Epithelial cell of esophagus (primary cell): ENCODE data around the gene CAP1.
A peak's percentile ranks its signal among the peaks of the same experiment; 100 is the strongest.
"Not testable (repeated sequence)": the region's sequence is repeated elsewhere in the genome, so short reads cannot be mapped to it uniquely, and the experiment has no call there.

ENCODE experiments used
- DNase-seq: peaks from one replicate; pipeline ENCODE4 v3.0.0; 2010; ENCODE audit warnings: low read depth
- H3K4me3 ChIP-seq: 2 replicates; pipeline ENCODE4 v1.5.1; 2011; ENCODE audit warnings: mild to moderate bottlenecking, low read length, control low read depth
- CTCF ChIP-seq: IDR thresholded peaks from 2 replicates; pipeline ENCODE4 v1.5.1; 2011; ENCODE audit warnings: low read depth, mild to moderate bottlenecking, low read length, control low read depth, inconsistent platforms; ENCODE audit not compliant: insufficient read depth; ENCODE audit errors: missing control alignments

The CAP1 gene

GRCh38 chr1:40003156-40004093, 37.1 kb upstream of the CAP1 start:
- no peak for DNase-seq
- no peak overlapping the region for H3K4me3 ChIP-seq
- TF ChIP-seq CTCF = no peak

GRCh38 chr1:40004857-40005256, 35.7 kb upstream of the CAP1 start:
- peak; percentile 91 for DNase-seq
- H3K4me3 ChIP-seq = no peak overlapping the region
- no peak for TF ChIP-seq CTCF

GRCh38 chr1:40007481-40008034, 33.0 kb upstream of the CAP1 start:
- H3K4me3 ChIP-seq, DNase-seq: not testable (repeated sequence)

GRCh38 chr1:40011198-40011597, 29.3 kb upstream of the CAP1 start:
- no peak for DNase-seq
- no peak for TF ChIP-seq CTCF
- H3K4me3 ChIP-seq = no peak overlapping the region

- TF ChIP-seq CTCF = no peak
- no peak overlapping the region for H3K4me3 ChIP-seq
- no peak for DNase-seq
These were observed 26.2 kb upstream of the CAP1 start for GRCh38 chr1:40014253-40014706.

- DNase-seq = peak; percentile 96
- no peak for TF ChIP-seq CTCF
- no peak overlapping the region for H3K4me3 ChIP-seq
These were observed 25.5 kb upstream of the CAP1 start for GRCh38 chr1:40014812-40015594.

GRCh38 chr1:40017951-40018575, 22.5 kb upstream of the CAP1 start:
- H3K4me3 ChIP-seq = no peak overlapping the region
- TF ChIP-seq CTCF = no peak
- DNase-seq = no peak
